SH-SY5Y (cell line): ENCODE data around the gene FMNL3.

Source experiments
- GATA2 ChIP-seq: IDR thresholded peaks from 2 replicates; pipeline ENCODE4 v1.6.1; 2011; ENCODE audit warnings: mild to moderate bottlenecking, low read depth, low read length
- GATA3 ChIP-seq: IDR thresholded peaks from 2 replicates; pipeline ENCODE4 v1.6.1; 2011; ENCODE audit warnings: low read depth, mild to moderate bottlenecking, low read length, moderate library complexity

- TF ChIP-seq GATA2 (no peak), GATA3 (no peak)
Observed at GRCh38 chr12:49683599-49684309, 23.5 kb downstream of the FMNL3 start.
